Measurements from ENCODE around the gene TUBB2B.

Gene TUBB2B

DNA sequence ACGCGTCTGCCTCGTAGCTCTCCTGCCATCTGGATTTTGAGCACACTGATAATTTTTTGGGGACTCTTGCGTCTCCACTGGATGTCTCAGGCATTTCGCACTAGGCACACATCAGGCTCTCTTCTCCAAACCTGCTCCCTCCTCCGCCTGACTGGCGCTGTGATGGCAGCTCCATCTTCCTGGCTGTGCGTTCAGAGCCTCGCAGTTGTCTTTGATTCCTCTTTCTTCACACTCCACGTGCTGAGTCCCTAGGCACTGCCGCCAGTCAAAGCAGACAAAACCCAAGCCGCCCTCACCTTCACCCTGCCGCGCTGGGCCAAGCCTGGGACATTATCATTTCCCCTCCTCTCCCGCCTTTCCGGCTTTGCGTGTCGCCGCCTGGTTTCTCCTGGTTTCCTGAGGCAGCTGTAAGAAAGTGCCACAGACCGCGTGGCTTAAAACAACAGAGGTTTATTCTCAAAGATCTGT is 32.1 kb upstream of the TUBB2B start:
- DNase-seq (ENCODE audit: insufficient read length, low spot score): no peak
- no peak for TF ChIP-seq POLR2A (IDR thresholded peaks at IDR 0.05; ENCODE audit: low read depth, low read length)
- no peak for TF ChIP-seq POU2F2 (IDR thresholded peaks at IDR 0.05; ENCODE audit: low read depth, low read length)
- no peak for TF ChIP-seq TAF1 (IDR thresholded peaks at IDR 0.05; ENCODE audit: low read depth, low read length)
- TF ChIP-seq SPI1 (IDR thresholded peaks at IDR 0.05; ENCODE audit: low read depth, low read length): no peak
- peak; percentile 79 for FAIRE-seq

GRCh38 chr6:3258720-3259490 is 31.5 kb upstream of the TUBB2B start, which contains the start of gene PSMG4:
Gene PSMG4 (plus strand): TSS chr6:3258947. CDS start chr6:3259023, 76 bp downstream.
- peak; percentile 46; the same call in 1 of the 2 replicates for TF ChIP-seq TAF1 (IDR thresholded peaks at IDR 0.05; ENCODE audit: low read depth, low read length)
- TF ChIP-seq PAX5 (IDR thresholded peaks at IDR 0.05; ENCODE audit: insufficient read depth, low read length, severe bottlenecking): no peak
- no peak for TF ChIP-seq POLR2AphosphoS5 (IDR thresholded peaks at IDR 0.05; ENCODE audit: low read depth, low read length)
- TF ChIP-seq POLR2A (IDR thresholded peaks at IDR 0.05; ENCODE audit: low read depth, low read length): peak; percentile 52; the same call in 1 of the 2 replicates
- no peak for TF ChIP-seq SPI1 (IDR thresholded peaks at IDR 0.05; ENCODE audit: low read depth, low read length)
- no peak for TF ChIP-seq POU2F2 (IDR thresholded peaks at IDR 0.05; ENCODE audit: low read depth, low read length)
- DNase-seq (ENCODE audit: insufficient read length, low spot score): peak; percentile 93
- peak; percentile 98 for FAIRE-seq

GRCh38 chr6:3258201-3258600 is 30.7 kb upstream of the TUBB2B start:
- no peak for FAIRE-seq
- no peak for DNase-seq (ENCODE audit: insufficient read length, low spot score)
- TF ChIP-seq PAX5 (IDR thresholded peaks at IDR 0.05; ENCODE audit: insufficient read depth, low read length, severe bottlenecking) (no peak), SPI1 (IDR thresholded peaks at IDR 0.05; ENCODE audit: low read depth, low read length) (no peak), TAF1 (IDR thresholded peaks at IDR 0.05; ENCODE audit: low read depth, low read length) (no peak), POU2F2 (IDR thresholded peaks at IDR 0.05; ENCODE audit: low read depth, low read length) (no peak), POLR2AphosphoS5 (IDR thresholded peaks at IDR 0.05; ENCODE audit: low read depth, low read length) (no peak), POLR2A (IDR thresholded peaks at IDR 0.05; ENCODE audit: low read depth, low read length) (no peak)

GRCh38 chr6:3253597-3253961 is 26.1 kb upstream of the TUBB2B start:
- FAIRE-seq: no peak
- DNase-seq (ENCODE audit: insufficient read length, low spot score): no peak
- TF ChIP-seq PAX5 (IDR thresholded peaks at IDR 0.05; ENCODE audit: insufficient read depth, low read length, severe bottlenecking): no peak
- no peak for TF ChIP-seq SPI1 (IDR thresholded peaks at IDR 0.05; ENCODE audit: low read depth, low read length)
- TF ChIP-seq POLR2AphosphoS5 (IDR thresholded peaks at IDR 0.05; ENCODE audit: low read depth, low read length): no peak
- TF ChIP-seq TAF1 (IDR thresholded peaks at IDR 0.05; ENCODE audit: low read depth, low read length): no peak
- TF ChIP-seq POLR2A (IDR thresholded peaks at IDR 0.05; ENCODE audit: low read depth, low read length): no peak
- no peak for TF ChIP-seq POU2F2 (IDR thresholded peaks at IDR 0.05; ENCODE audit: low read depth, low read length)

DNA sequence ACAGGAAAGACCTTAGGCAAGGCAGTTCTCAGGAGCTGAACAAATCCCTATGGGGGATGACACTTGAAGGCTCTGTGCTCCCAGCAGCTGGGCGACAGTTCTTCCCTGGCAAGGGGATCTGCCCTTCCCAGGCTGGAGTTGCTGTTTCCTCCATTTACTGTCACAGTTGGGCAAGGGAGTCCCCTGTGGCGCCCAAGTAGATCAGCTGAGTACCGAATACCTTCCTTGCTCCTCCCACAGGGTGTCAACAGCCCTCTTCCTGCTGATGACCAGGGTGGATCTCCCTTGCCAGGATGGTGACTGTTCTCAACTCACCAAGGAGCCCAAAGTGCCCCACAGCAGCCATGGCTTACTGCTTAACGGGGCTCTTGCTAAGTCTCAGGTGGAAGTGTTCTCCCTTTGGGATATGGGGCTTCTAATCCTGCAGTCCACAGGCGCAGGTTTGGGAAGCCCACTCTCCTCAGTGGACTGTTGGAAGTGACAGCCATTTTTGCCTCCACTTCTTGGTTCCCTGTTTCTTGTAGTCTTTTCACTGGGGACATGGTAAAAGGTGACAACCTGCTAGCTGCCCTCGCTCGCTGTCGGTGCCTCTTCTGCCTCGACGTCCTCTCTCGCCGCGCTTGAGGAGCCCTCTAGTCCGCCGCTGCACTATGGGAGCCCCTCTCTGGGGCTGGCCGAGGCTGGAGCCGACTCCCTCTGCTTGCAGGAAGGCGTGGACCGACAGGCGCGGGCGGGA is 25.6 kb upstream of the TUBB2B start:
- DNase-seq (ENCODE audit: insufficient read length, low spot score) (no peak), FAIRE-seq (no peak)
- TF ChIP-seq POU2F2 (IDR thresholded peaks at IDR 0.05; ENCODE audit: low read depth, low read length) (no peak), SPI1 (IDR thresholded peaks at IDR 0.05; ENCODE audit: low read depth, low read length) (no peak), PAX5 (IDR thresholded peaks at IDR 0.05; ENCODE audit: insufficient read depth, low read length, severe bottlenecking) (no peak), TAF1 (IDR thresholded peaks at IDR 0.05; ENCODE audit: low read depth, low read length) (no peak), POLR2A (IDR thresholded peaks at IDR 0.05; ENCODE audit: low read depth, low read length) (no peak), POLR2AphosphoS5 (IDR thresholded peaks at IDR 0.05; ENCODE audit: low read depth, low read length) (no peak)

DNA sequence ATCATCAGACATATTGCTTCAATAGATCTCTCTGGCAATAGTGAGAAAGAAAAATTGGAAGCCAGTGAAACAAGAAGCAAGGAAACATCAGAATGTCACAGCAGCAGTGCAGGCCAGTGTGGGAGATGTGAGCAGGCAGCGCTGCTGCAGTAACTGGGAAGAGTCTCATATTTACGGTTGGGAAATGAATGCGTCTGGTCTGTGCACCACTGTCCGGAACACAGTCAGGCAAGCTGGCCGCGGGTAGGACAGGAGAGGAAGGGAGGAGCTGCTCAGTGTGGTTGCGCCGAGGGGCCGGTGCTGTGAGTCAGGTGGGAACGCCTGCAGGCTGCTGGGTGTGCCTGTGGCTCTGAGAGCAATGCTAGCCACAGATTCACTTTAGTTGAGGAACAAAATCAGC is 24.9 kb upstream of the TUBB2B start:
- no peak for FAIRE-seq
- no peak for DNase-seq (ENCODE audit: insufficient read length, low spot score)
- TF ChIP-seq PAX5 (IDR thresholded peaks at IDR 0.05; ENCODE audit: insufficient read depth, low read length, severe bottlenecking) (no peak), POU2F2 (IDR thresholded peaks at IDR 0.05; ENCODE audit: low read depth, low read length) (no peak), SPI1 (IDR thresholded peaks at IDR 0.05; ENCODE audit: low read depth, low read length) (no peak), TAF1 (IDR thresholded peaks at IDR 0.05; ENCODE audit: low read depth, low read length) (no peak), POLR2A (IDR thresholded peaks at IDR 0.05; ENCODE audit: low read depth, low read length) (no peak)

DNA sequence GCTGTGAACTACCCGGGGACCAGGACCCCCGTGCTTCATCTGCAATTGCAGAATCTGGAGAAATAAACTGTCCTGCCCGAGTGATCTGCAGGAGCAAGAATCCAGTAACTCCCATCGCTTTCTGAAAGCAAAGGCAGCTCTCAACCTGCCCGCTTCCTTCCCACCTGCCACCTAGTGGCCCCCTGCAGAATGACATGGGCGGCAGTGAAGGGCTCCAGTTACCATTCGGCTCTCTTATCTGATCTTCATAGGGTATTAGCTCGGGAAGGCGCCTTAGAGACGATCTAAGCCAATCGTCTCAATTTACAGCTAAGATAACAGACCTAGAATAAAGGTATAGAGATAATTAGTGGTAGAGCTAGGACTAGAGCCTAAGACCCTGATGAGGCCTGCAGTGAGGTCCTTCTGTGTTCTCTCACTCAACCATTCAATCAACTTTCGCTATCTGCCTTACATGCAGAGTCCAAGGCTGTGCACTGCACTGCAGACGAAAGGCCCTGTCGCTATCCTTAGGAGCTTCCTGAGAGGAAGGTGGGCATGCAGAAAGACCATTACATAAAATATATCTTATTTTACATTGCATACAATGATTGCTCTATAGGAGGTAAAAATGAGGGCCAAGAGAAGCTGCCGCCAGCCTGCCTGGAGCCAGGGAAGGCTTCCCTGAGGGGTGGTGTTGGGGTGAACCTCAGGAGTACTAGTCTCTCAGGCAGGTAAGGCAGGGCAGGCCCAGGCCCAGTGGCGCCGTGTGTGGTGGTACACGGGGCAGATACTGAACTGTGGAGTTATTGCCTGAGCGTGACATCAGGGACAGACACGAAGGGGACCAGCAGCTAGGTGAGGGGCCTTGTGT is 24.2 kb upstream of the TUBB2B start:
- FAIRE-seq (peak; percentile 81), DNase-seq (ENCODE audit: insufficient read length, low spot score) (peak; percentile 84)
- TF ChIP-seq POLR2A (IDR thresholded peaks at IDR 0.05; ENCODE audit: low read depth, low read length) (no peak), POU2F2 (IDR thresholded peaks at IDR 0.05; ENCODE audit: low read depth, low read length) (no peak), SPI1 (IDR thresholded peaks at IDR 0.05; ENCODE audit: low read depth, low read length) (0 out of 2 replicates have a peak, but pooled peaks have one; percentile 21), POLR2AphosphoS5 (IDR thresholded peaks at IDR 0.05; ENCODE audit: low read depth, low read length) (no peak), PAX5 (IDR thresholded peaks at IDR 0.05; ENCODE audit: insufficient read depth, low read length, severe bottlenecking) (no peak), TAF1 (IDR thresholded peaks at IDR 0.05; ENCODE audit: low read depth, low read length) (no peak)

GRCh38 chr6:3250231-3250675 is 22.8 kb upstream of the TUBB2B start:
- FAIRE-seq (no peak), DNase-seq (ENCODE audit: insufficient read length, low spot score) (no peak)
- TF ChIP-seq POLR2A (IDR thresholded peaks at IDR 0.05; ENCODE audit: low read depth, low read length) (no peak), TAF1 (IDR thresholded peaks at IDR 0.05; ENCODE audit: low read depth, low read length) (no peak), POLR2AphosphoS5 (IDR thresholded peaks at IDR 0.05; ENCODE audit: low read depth, low read length) (no peak), PAX5 (IDR thresholded peaks at IDR 0.05; ENCODE audit: insufficient read depth, low read length, severe bottlenecking) (no peak), POU2F2 (IDR thresholded peaks at IDR 0.05; ENCODE audit: low read depth, low read length) (no peak), SPI1 (IDR thresholded peaks at IDR 0.05; ENCODE audit: low read depth, low read length) (no peak)
